HEK293 (cell line): ENCODE results near the gene KDM4D.

Experiments used
- CTCF ChIA-PET: fragments of 350-600 bp; formaldehyde crosslinking; extraction: SDS; loops from one replicate; lab custom pipeline; 2021; ENCODE audit warnings: antibody characterized with exemption; lab: Yijun Ruan, JAX
- POLR2A ChIA-PET: fragments of 300-600 bp; formaldehyde crosslinking; extraction: SDS; loops from one replicate; lab custom pipeline; 2020; ENCODE audit warnings: antibody characterized with exemption, inconsistent platforms; lab: Yijun Ruan, JAX
- H3K27ac ChIP-seq: fragments of 200-500 bp; sonication (Bioruptor generic); 2 replicates; pipeline ENCODE4 v1.5.1; 2014; ENCODE audit warnings: low read depth, low read length, control low read depth, inconsistent platforms; ENCODE audit errors: extremely low read depth
- H3K36me3 ChIP-seq, 2 experiments: fragments of 200-500 bp in 1 of 2; sonication (Bioruptor generic) in 1 of 2; 1 replicate in 1 of 2; 2 replicates in 1 of 2; pipeline ENCODE4 v1.5.1; 2014 to 2017; ENCODE audit warnings: inconsistent platforms in 2 of 2, low read length in 2 of 2; ENCODE audit not compliant: control insufficient read depth in 2 of 2, insufficient read depth in 1 of 2
- H3K4me1 ChIP-seq: fragments of 200-500 bp; sonication (Bioruptor generic); 2 replicates; pipeline ENCODE4 v1.5.1; 2014; ENCODE audit warnings: mild to moderate bottlenecking, low read length, inconsistent platforms; ENCODE audit not compliant: control insufficient read depth, insufficient read depth
- H3K4me3 ChIP-seq: 2 replicates; pipeline ENCODE4 v1.5.1; 2011; ENCODE audit warnings: low read depth, mild to moderate bottlenecking, control low read depth, low read length, moderate library complexity
- H3K9me3 ChIP-seq: fragments of 200-500 bp; sonication (Bioruptor generic); 2 replicates; pipeline ENCODE4 v1.5.1; 2014; ENCODE audit warnings: low read depth, low read length, inconsistent platforms; ENCODE audit not compliant: control insufficient read depth, insufficient read depth
- GLI4 ChIP-seq: fragments of 450-650 bp; formaldehyde crosslinking; IDR thresholded peaks from 2 replicates; pipeline ENCODE4 v1.5.1; 2016; ENCODE audit warnings: missing biosample characterization, missing genetic modification characterization
- KLF1 ChIP-seq: fragments of 450-650 bp; formaldehyde crosslinking; IDR thresholded peaks from 2 replicates; pipeline ENCODE4 v1.5.1; 2016; ENCODE audit warnings: missing biosample characterization, missing genetic modification characterization
- MEIS1 ChIP-seq: sonication (generic); formaldehyde crosslinking; IDR thresholded peaks from 2 replicates; pipeline ENCODE4 v1.8.1; 2022; ENCODE audit warnings: missing genetic modification reagents, mild to moderate bottlenecking, borderline replicate concordance
- OSR2 ChIP-seq: fragments of 450-650 bp; formaldehyde crosslinking; IDR thresholded peaks from 2 replicates; pipeline ENCODE4 v1.5.1; 2016; ENCODE audit warnings: missing biosample characterization, missing genetic modification characterization
- WT1 ChIP-seq: fragments of 450-650 bp; formaldehyde crosslinking; IDR thresholded peaks from 2 replicates; pipeline ENCODE4 v1.5.1; 2016; ENCODE audit warnings: missing biosample characterization, missing genetic modification characterization
- ZFP69B ChIP-seq: fragments of 450-650 bp; formaldehyde crosslinking; IDR thresholded peaks from 2 replicates; pipeline ENCODE4 v1.5.1; 2016; ENCODE audit warnings: missing biosample characterization, missing genetic modification characterization
- ZIC2 ChIP-seq: fragments of 450-650 bp; formaldehyde crosslinking; IDR thresholded peaks from 2 replicates; pipeline ENCODE4 v1.5.1; 2016; ENCODE audit warnings: missing biosample characterization, missing genetic modification characterization
- ZNF133 ChIP-seq: fragments of 450-650 bp; formaldehyde crosslinking; IDR thresholded peaks from 2 replicates; pipeline ENCODE4 v1.5.1; 2016; ENCODE audit warnings: missing biosample characterization, missing genetic modification characterization
- ZNF19 ChIP-seq: fragments of 450-650 bp; formaldehyde crosslinking; IDR thresholded peaks from 2 replicates; pipeline ENCODE4; 2016; ENCODE audit warnings: missing biosample characterization, missing genetic modification characterization, low read depth
- ZNF221 ChIP-seq: fragments of 450-650 bp; formaldehyde crosslinking; IDR thresholded peaks from 2 replicates; pipeline ENCODE4 v1.5.1; 2017; ENCODE audit warnings: missing biosample characterization, missing genetic modification characterization, borderline replicate concordance
- ZNF274 ChIP-seq, 2 experiments: fragments of 200-500 bp in 1 of 2; fragments of 450-650 bp in 1 of 2; sonication (Bioruptor generic) in 1 of 2; formaldehyde crosslinking in 1 of 2; IDR thresholded peaks; 2 replicates each; pipeline versions ENCODE4 v1.5.1 to v1.6.1; 2014 to 2016; ENCODE audit warnings: borderline replicate concordance in 1 of 2, inconsistent platforms in 1 of 2, low read length in 1 of 2, missing biosample characterization in 1 of 2, missing genetic modification characterization in 1 of 2
- ZNF324 ChIP-seq: fragments of 450-650 bp; formaldehyde crosslinking; IDR thresholded peaks from 2 replicates; pipeline ENCODE4 v1.5.1; 2016; ENCODE audit warnings: missing biosample characterization, missing genetic modification characterization
- ZNF341 ChIP-seq: fragments of 450-650 bp; formaldehyde crosslinking; IDR thresholded peaks from 2 replicates; pipeline ENCODE4; 2016; ENCODE audit warnings: low read depth, missing biosample characterization, missing genetic modification characterization
- ZNF391 ChIP-seq: fragments of 450-650 bp; formaldehyde crosslinking; IDR thresholded peaks from 2 replicates; pipeline ENCODE4 v1.5.1; 2016; ENCODE audit warnings: low read depth, missing biosample characterization, missing genetic modification characterization, borderline replicate concordance
- ZNF558 ChIP-seq: fragments of 450-650 bp; formaldehyde crosslinking; IDR thresholded peaks from 2 replicates; pipeline ENCODE4 v1.5.1; 2016; ENCODE audit warnings: missing biosample characterization, missing genetic modification characterization
- ZNF560 ChIP-seq: fragments of 450-650 bp; formaldehyde crosslinking; IDR thresholded peaks from 2 replicates; pipeline ENCODE4 v1.5.1; 2017; ENCODE audit warnings: missing biosample characterization, missing genetic modification characterization, borderline replicate concordance
- ZNF664 ChIP-seq: fragments of 450-650 bp; formaldehyde crosslinking; IDR thresholded peaks from 2 replicates; pipeline ENCODE4 v1.5.1; 2016; ENCODE audit warnings: missing biosample characterization, missing genetic modification characterization
- ZNF747 ChIP-seq: fragments of 450-650 bp; formaldehyde crosslinking; IDR thresholded peaks from 2 replicates; pipeline ENCODE4 v1.5.1; 2016; ENCODE audit warnings: missing biosample characterization, missing genetic modification characterization
- ZNF792 ChIP-seq: fragments of 450-650 bp; formaldehyde crosslinking; IDR thresholded peaks from 2 replicates; pipeline ENCODE4 v1.5.1; 2016; ENCODE audit warnings: missing biosample characterization, missing genetic modification characterization
- ZSCAN23 ChIP-seq: fragments of 450-650 bp; formaldehyde crosslinking; IDR thresholded peaks from 2 replicates; pipeline ENCODE4 v1.5.1; 2016; ENCODE audit warnings: missing biosample characterization, missing genetic modification characterization
- TF ChIP-seq, protein P1 (sequence below): fragments of 450-650 bp; formaldehyde crosslinking; IDR thresholded peaks from 2 replicates; pipeline ENCODE4 v1.5.1; 2016; ENCODE audit warnings: missing biosample characterization, missing genetic modification characterization
- TF ChIP-seq, protein P2 (sequence below): fragments of 450-650 bp; formaldehyde crosslinking; IDR thresholded peaks from 2 replicates; pipeline ENCODE4 v1.5.1; 2016; ENCODE audit warnings: missing biosample characterization, missing genetic modification characterization
- TF ChIP-seq, protein P3 (sequence below): fragments of 450-650 bp; formaldehyde crosslinking; IDR thresholded peaks from 2 replicates; pipeline ENCODE4 v1.5.1; 2016; ENCODE audit warnings: missing biosample characterization, missing genetic modification characterization
- TF ChIP-seq, protein P4 (sequence below): fragments of 450-650 bp; formaldehyde crosslinking; IDR thresholded peaks from 2 replicates; pipeline ENCODE4 v1.5.1; 2017; ENCODE audit warnings: missing biosample characterization, missing genetic modification characterization
- TF ChIP-seq, protein P5 (sequence below): fragments of 450-650 bp; formaldehyde crosslinking; IDR thresholded peaks from 2 replicates; pipeline ENCODE4 v1.5.1; 2016; ENCODE audit warnings: missing biosample characterization, missing genetic modification characterization

KDM4D gene

DNA sequence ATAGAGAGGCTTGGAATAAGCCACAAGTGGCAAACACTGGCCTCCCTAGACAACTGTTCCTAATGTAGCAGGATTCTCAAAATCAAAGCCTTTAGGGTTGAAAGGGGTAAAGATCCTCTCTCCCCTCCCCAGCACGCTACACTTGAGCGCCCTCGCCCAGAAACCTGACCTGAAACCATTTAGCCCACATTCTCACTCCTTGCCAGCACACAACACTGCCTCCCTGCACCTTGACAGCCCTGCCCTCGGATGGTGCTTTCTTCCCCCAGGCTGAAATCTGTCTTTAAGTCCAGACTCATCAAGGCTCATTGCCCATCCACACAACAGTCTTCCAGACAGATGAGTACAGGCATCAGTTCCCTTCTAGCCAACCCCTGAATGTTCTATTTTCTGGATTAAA, 26.7 kb upstream of the KDM4D start:
- Histone ChIP-seq H3K36me3 (no peaks in the 10 kb centered on the region), H3K4me1 (no peaks in the 10 kb centered on the region), H3K9me3 (no peaks in the 10 kb centered on the region), H3K27ac (no peak overlapping the region), H3K4me3 (no peak overlapping the region)
- ChIA-PET POLR2A (no interaction called here), CTCF (interaction anchor here (0.6 to 1.0 kb wide), 2 partner anchors 9 to 10 kb away, joined by 3 to 4 read pairs; no protein-coding TSS in a partner anchor)
- TF ChIP-seq GLI4 (tag by site-specific recombination) (no peak), ZNF792 (tag by site-specific recombination) (no peak), ZNF324 (no peak), ZNF341 (tag by site-specific recombination) (no peak), ZNF391 (no peak), ZNF133 (no peak), WT1 (tag by site-specific recombination) (no peak), KLF1 (no peak), ZSCAN23 (no peak), ZNF558 (tag by site-specific recombination) (no peak), ZIC2 (tag by site-specific recombination) (no peak), ZNF274 (IDR thresholded peaks at IDR 0.05; ENCODE audit: low read length) (no peak), ZNF274 (tag by site-specific recombination; IDR thresholded peaks at IDR 0.05; ENCODE audit: borderline replicate concordance) (no peak)
- TF ChIP-seq, protein P1, sequence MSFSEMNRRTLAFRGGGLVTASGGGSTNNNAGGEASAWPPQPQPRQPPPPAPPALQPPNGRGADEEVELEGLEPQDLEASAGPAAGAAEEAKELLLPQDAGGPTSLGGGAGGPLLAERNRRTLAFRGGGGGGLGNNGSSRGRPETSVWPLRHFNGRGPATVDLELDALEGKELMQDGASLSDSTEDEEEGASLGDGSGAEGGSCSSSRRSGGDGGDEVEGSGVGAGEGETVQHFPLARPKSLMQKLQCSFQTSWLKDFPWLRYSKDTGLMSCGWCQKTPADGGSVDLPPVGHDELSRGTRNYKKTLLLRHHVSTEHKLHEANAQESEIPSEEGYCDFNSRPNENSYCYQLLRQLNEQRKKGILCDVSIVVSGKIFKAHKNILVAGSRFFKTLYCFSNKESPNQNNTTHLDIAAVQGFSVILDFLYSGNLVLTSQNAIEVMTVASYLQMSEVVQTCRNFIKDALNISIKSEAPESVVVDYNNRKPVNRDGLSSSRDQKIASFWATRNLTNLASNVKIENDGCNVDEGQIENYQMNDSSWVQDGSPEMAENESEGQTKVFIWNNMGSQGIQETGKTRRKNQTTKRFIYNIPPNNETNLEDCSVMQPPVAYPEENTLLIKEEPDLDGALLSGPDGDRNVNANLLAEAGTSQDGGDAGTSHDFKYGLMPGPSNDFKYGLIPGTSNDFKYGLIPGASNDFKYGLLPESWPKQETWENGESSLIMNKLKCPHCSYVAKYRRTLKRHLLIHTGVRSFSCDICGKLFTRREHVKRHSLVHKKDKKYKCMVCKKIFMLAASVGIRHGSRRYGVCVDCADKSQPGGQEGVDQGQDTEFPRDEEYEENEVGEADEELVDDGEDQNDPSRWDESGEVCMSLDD (tag by site-specific recombination) = no peak
- TF ChIP-seq, protein P2, sequence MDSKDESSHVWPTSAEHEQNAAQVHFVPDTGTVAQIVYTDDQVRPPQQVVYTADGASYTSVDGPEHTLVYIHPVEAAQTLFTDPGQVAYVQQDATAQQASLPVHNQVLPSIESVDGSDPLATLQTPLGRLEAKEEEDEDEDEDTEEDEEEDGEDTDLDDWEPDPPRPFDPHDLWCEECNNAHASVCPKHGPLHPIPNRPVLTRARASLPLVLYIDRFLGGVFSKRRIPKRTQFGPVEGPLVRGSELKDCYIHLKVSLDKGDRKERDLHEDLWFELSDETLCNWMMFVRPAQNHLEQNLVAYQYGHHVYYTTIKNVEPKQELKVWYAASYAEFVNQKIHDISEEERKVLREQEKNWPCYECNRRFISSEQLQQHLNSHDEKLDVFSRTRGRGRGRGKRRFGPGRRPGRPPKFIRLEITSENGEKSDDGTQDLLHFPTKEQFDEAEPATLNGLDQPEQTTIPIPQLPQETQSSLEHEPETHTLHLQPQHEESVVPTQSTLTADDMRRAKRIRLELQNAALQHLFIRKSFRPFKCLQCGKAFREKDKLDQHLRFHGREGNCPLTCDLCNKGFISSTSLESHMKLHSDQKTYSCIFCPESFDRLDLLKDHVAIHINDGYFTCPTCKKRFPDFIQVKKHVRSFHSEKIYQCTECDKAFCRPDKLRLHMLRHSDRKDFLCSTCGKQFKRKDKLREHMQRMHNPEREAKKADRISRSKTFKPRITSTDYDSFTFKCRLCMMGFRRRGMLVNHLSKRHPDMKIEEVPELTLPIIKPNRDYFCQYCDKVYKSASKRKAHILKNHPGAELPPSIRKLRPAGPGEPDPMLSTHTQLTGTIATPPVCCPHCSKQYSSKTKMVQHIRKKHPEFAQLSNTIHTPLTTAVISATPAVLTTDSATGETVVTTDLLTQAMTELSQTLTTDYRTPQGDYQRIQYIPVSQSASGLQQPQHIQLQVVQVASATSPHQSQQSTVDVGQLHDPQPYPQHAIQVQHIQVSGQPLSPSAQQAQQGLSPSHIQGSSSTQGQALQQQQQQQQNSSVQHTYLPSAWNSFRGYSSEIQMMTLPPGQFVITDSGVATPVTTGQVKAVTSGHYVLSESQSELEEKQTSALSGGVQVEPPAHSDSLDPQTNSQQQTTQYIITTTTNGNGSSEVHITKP (tag by site-specific recombination) = no peak
- TF ChIP-seq, protein P3, sequence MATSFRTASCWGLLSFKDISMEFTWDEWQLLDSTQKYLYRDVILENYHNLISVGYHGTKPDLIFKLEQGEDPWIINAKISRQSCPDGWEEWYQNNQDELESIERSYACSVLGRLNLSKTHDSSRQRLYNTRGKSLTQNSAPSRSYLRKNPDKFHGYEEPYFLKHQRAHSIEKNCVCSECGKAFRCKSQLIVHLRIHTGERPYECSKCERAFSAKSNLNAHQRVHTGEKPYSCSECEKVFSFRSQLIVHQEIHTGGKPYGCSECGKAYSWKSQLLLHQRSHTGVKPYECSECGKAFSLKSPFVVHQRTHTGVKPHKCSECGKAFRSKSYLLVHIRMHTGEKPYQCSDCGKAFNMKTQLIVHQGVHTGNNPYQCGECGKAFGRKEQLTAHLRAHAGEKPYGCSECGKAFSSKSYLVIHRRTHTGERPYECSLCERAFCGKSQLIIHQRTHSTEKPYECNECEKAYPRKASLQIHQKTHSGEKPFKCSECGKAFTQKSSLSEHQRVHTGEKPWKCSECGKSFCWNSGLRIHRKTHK (tag by site-specific recombination) = no peak

DNA sequence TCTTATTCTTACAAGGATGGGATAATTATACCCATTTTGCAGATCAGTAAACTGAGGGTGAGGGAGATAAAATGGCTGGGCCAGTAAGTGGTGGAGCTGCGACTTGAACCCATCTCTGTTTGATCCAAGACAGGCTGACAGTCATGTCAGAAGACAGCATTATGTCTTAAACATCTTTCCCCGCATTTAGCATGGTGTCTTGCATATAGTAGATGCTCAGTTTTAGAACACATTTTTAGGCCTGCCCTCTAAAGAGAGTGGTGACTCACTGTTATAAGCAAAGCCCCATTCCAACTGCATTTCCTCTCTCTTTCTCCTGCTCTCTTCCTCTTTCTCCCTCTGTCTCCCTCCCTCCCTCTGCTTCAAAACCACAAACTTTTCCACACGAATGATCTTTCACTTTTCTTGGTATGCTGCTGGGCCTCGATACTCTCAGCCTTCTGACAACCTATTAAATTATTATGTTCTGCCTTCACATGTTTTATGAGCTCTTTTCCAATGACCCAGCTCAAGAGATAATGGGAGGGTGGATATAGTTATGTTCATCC, 25.4 kb upstream of the KDM4D start:
- no peak overlapping the region for H3K27ac ChIP-seq
- H3K4me3 ChIP-seq = no peak overlapping the region
- H3K4me1 ChIP-seq = no peaks in the 10 kb centered on the region
- POLR2A ChIA-PET = no interaction called here
- no peaks in the 10 kb centered on the region for H3K36me3 ChIP-seq
- CTCF ChIA-PET = interaction anchor here (0.7 to 1.8 kb wide), 3 partner anchors 20 to 119 kb away, joined by 3 to 6 read pairs (median 3); partner anchors contain the start of gene SRSF8
- H3K9me3 ChIP-seq = no peaks in the 10 kb centered on the region
- TF ChIP-seq, protein P4, sequence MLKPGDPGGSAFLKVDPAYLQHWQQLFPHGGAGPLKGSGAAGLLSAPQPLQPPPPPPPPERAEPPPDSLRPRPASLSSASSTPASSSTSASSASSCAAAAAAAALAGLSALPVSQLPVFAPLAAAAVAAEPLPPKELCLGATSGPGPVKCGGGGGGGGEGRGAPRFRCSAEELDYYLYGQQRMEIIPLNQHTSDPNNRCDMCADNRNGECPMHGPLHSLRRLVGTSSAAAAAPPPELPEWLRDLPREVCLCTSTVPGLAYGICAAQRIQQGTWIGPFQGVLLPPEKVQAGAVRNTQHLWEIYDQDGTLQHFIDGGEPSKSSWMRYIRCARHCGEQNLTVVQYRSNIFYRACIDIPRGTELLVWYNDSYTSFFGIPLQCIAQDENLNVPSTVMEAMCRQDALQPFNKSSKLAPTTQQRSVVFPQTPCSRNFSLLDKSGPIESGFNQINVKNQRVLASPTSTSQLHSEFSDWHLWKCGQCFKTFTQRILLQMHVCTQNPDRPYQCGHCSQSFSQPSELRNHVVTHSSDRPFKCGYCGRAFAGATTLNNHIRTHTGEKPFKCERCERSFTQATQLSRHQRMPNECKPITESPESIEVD (tag by site-specific recombination) = peak; percentile 77
- TF ChIP-seq MEIS1 (CRISPR knock-in tag) = no peak
- TF ChIP-seq ZNF747 (tag by site-specific recombination) = no peak
- TF ChIP-seq ZNF19 (tag by site-specific recombination) = no peak
- peak; percentile 96 for TF ChIP-seq ZNF664 (tag by site-specific recombination)
- TF ChIP-seq ZFP69B (tag by site-specific recombination) = no peak
- TF ChIP-seq, protein P5, sequence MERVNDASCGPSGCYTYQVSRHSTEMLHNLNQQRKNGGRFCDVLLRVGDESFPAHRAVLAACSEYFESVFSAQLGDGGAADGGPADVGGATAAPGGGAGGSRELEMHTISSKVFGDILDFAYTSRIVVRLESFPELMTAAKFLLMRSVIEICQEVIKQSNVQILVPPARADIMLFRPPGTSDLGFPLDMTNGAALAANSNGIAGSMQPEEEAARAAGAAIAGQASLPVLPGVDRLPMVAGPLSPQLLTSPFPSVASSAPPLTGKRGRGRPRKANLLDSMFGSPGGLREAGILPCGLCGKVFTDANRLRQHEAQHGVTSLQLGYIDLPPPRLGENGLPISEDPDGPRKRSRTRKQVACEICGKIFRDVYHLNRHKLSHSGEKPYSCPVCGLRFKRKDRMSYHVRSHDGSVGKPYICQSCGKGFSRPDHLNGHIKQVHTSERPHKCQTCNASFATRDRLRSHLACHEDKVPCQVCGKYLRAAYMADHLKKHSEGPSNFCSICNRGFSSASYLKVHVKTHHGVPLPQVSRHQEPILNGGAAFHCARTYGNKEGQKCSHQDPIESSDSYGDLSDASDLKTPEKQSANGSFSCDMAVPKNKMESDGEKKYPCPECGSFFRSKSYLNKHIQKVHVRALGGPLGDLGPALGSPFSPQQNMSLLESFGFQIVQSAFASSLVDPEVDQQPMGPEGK (tag by site-specific recombination) = no peak
- no peak for TF ChIP-seq ZNF560 (tag by site-specific recombination)
- 0 out of 2 replicates have a peak, but pooled peaks have one; percentile 22 for TF ChIP-seq OSR2 (tag by site-specific recombination)
- no peak for TF ChIP-seq ZNF221 (tag by site-specific recombination)
